ENCODE measurements around the gene FSTL3. TPM values are rescaled to one million over a fixed set of nuclear protein-coding genes. Genes with fewer than 3 reads are reported as not detected.

The FSTL3 gene
- total and polyA plus RNA-seq, 2 of the 13 experiments (the other 11 are each of a cell fraction or from before 2014, with no cell fraction given) = 13.5 to 15.6 TPM

DNA sequence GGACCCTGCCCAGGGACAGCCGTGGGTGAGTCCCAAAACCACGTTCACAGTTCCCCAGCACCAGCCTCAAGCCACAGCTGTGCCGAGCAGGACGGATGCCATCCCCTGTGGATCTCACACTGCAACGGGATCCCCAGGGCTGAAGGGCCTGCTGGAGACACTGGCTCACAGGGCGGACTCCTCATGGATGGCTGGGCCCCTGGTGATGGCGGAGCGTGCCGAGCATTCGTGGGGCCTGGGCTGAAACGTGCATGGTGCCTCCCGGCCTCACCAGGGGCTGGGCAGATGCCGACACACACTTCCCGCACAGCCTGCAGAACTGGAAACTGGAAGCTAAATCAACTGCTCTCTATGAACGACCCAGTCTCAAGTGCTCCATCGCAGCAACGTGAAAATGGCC lies 22.8 kb upstream of the FSTL3 start:
- Histone ChIP-seq H3K27ac (ENCODE audit: extremely low read length, insufficient read depth, low read length) (no peak overlapping the region), H3K9me3 (ENCODE audit: low read length) (no peaks in the 10 kb centered on the region), H3K79me2 (ENCODE audit: insufficient read depth, low read length) (peaks cover 60% of the 10 kb centered on the region), H4K20me1 (ENCODE audit: insufficient read depth, low read length) (peaks cover 67% of the 10 kb centered on the region), H3K36me3 (replicated peaks in 1 of 2; ENCODE audit: control insufficient read depth in 1 of 2, insufficient read depth in 2 of 2, low read length in 2 of 2) (peaks cover 31 to 71% of the 10 kb centered on the region in 2 experiments), H3K4me3 (replicated peaks in 1 of 3; ENCODE audit: insufficient read depth in 1 of 3, low read depth in 2 of 3, low read length in 3 of 3) (no peak overlapping the region), H2AFZ (ENCODE audit: low read length) (no peak overlapping the region), H3K4me2 (ENCODE audit: low read depth, low read length) (no peak overlapping the region), H3K4me1 (ENCODE audit: insufficient read depth, low read length) (peaks cover 20% of the 10 kb centered on the region), H3K27me3 (ENCODE audit: control insufficient read depth in 1 of 2, insufficient read depth in 2 of 2, low read length in 2 of 2) (no peaks in the 10 kb centered on the region), H3K9ac (ENCODE audit: insufficient read depth, low read depth, low read length) (no peak overlapping the region)
- DNase-seq (ENCODE audit: low spot score) = no peak
- ChIA-PET CTCF (ENCODE audit: low intra/inter-chr PET ratio, low total read pairs) (no interaction called here), POLR2A (no interaction called here)
- WGBS (ENCODE audit: low lambda C conversion rate) = 100% methylated on average over 3 of the region's 17 CpGs
- intact Hi-C loops (cut with micrococcal nuclease; ENCODE audit: unreplicated experiment) (no loop called here), in situ Hi-C loops (cut with HindIII; ENCODE audit: extremely low pct_ligation_motif_present, low pct_unique_long_range_greater_than_20kb) (no loop called here)
- no peak for FAIRE-seq
- ATAC-seq = no peak
- no TSS peak for BruUV-seq (replicated peaks)
- TF ChIP-seq GTF2F1 (IDR thresholded peaks at IDR 0.05; ENCODE audit: low read length) = no peak
- no peak for TF ChIP-seq SSRP1 (CRISPR knock-in tag; IDR thresholded peaks at IDR 0.05)
- TF ChIP-seq KMT2A (CRISPR knock-in tag; IDR thresholded peaks at IDR 0.05) = no peak
- TF ChIP-seq, protein P1, sequence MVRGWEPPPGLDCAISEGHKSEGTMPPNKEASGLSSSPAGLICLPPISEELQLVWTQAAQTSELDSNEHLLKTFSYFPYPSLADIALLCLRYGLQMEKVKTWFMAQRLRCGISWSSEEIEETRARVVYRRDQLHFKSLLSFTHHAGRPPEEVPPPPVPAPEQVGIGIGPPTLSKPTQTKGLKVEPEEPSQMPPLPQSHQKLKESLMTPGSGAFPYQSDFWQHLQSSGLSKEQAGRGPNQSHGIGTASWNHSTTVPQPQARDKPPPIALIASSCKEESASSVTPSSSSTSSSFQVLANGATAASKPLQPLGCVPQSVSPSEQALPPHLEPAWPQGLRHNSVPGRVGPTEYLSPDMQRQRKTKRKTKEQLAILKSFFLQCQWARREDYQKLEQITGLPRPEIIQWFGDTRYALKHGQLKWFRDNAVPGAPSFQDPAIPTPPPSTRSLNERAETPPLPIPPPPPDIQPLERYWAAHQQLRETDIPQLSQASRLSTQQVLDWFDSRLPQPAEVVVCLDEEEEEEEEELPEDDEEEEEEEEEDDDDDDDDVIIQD (CRISPR knock-in tag; IDR thresholded peaks at IDR 0.05; ENCODE audit: low read depth) = no peak
- no peak for TF ChIP-seq PRPF4 (IDR thresholded peaks at IDR 0.05; ENCODE audit: low read depth, low read length, poor library complexity, severe bottlenecking)
- no peak for TF ChIP-seq ZNF296 (CRISPR knock-in tag; conservative IDR thresholded peaks at IDR 0.05)
- no peak for TF ChIP-seq KLF15 (CRISPR knock-in tag; IDR thresholded peaks at IDR 0.05; ENCODE audit: borderline replicate concordance)
- TF ChIP-seq ZIK1 (CRISPR knock-in tag; IDR thresholded peaks at IDR 0.05; ENCODE audit: borderline replicate concordance, low read depth) = no peak
- no peak for TF ChIP-seq ISL2 (CRISPR knock-in tag; IDR thresholded peaks at IDR 0.05)
- no peak for TF ChIP-seq ZNF891 (CRISPR knock-in tag; IDR thresholded peaks at IDR 0.05)
- TF ChIP-seq SRSF9 (IDR thresholded peaks at IDR 0.05; ENCODE audit: borderline replicate concordance, insufficient read depth, low read depth, low read length, poor library complexity, severe bottlenecking) = no peak
- no peak for TF ChIP-seq ZNF772 (CRISPR knock-in tag; IDR thresholded peaks at IDR 0.05)
- TF ChIP-seq THRA (CRISPR knock-in tag; IDR thresholded peaks at IDR 0.05; ENCODE audit: borderline replicate concordance) = no peak
- no peak for TF ChIP-seq ATF7-NPFF (CRISPR knock-in tag; IDR thresholded peaks at IDR 0.05; ENCODE audit: low read depth)
- TF ChIP-seq ZNF136 (CRISPR knock-in tag; IDR thresholded peaks at IDR 0.05; ENCODE audit: low read depth) = no peak
- TF ChIP-seq MNT (IDR thresholded peaks at IDR 0.05) = no peak
- TF ChIP-seq ZNF331 (CRISPR knock-in tag; IDR thresholded peaks at IDR 0.05) = no peak
- TF ChIP-seq ZNF687 (CRISPR knock-in tag; IDR thresholded peaks at IDR 0.05) = no peak; the same call in 1 of the 2 replicates

All from HepG2 (cell line).